ENCODE data around the gene SHISA3.
"Not testable (repeated sequence)": the region's sequence is repeated elsewhere in the genome, so short reads cannot be mapped to it uniquely, and the experiment has no call there.

Gene SHISA3

GRCh38 chr4:42396752-42397634, at the start of gene SHISA3:
TSS of gene SHISA3 (plus strand) at chr4:42397488. CDS start at chr4:42398057, 569 bp downstream.
- DNase-seq (ENCODE audit: low read depth in 3 of 3), result no peak

- DNase-seq (ENCODE audit: low read depth in 3 of 3), result no peak
Measured at GRCh38 chr4:42348247-42348646, 49.0 kb upstream of the SHISA3 start.

- no peak for DNase-seq (ENCODE audit: low read depth in 3 of 3)
Measured at GRCh38 chr4:42348692-42349091, 48.6 kb upstream of the SHISA3 start.

GRCh38 chr4:42350611-42351182, 46.6 kb upstream of the SHISA3 start:
- DNase-seq (ENCODE audit: low read depth in 3 of 3), result no peak

- DNase-seq (ENCODE audit: low read depth in 3 of 3), result no peak
Measured at GRCh38 chr4:42352049-42352448, 45.2 kb upstream of the SHISA3 start.

- DNase-seq (ENCODE audit: low read depth in 3 of 3), result no peak
Measured at GRCh38 chr4:42357325-42357724, 40.0 kb upstream of the SHISA3 start.

GRCh38 chr4:42359711-42360110, 37.6 kb upstream of the SHISA3 start:
- no peak for DNase-seq (ENCODE audit: low read depth in 3 of 3)

- DNase-seq (ENCODE audit: low read depth in 3 of 3), result no peak
Measured at GRCh38 chr4:42360256-42360669, 37.0 kb upstream of the SHISA3 start.

GRCh38 chr4:42361456-42361855, 35.8 kb upstream of the SHISA3 start:
- no peak for DNase-seq (ENCODE audit: low read depth in 3 of 3)

- no peak for DNase-seq (ENCODE audit: low read depth in 3 of 3)
Measured at GRCh38 chr4:42362591-42362990, 34.7 kb upstream of the SHISA3 start.

GRCh38 chr4:42363614-42364013, 33.7 kb upstream of the SHISA3 start:
- DNase-seq (ENCODE audit: low read depth in 3 of 3), result no peak

GRCh38 chr4:42364266-42365053, 32.8 kb upstream of the SHISA3 start:
- DNase-seq (ENCODE audit: low read depth in 3 of 3), result no peak

GRCh38 chr4:42366959-42367358, 30.3 kb upstream of the SHISA3 start:
- DNase-seq (ENCODE audit: low read depth in 3 of 3), result no peak

- DNase-seq (ENCODE audit: low read depth in 3 of 3), result no peak
Measured at GRCh38 chr4:42369489-42369888, 27.8 kb upstream of the SHISA3 start.

- DNase-seq (ENCODE audit: low read depth in 3 of 3), result no peak
Measured at GRCh38 chr4:42371305-42372252, 25.7 kb upstream of the SHISA3 start.

GRCh38 chr4:42372303-42372702, 25.0 kb upstream of the SHISA3 start:
- not testable (repeated sequence) for DNase-seq (ENCODE audit: low read depth in 3 of 3)

- no peak for DNase-seq (ENCODE audit: low read depth in 3 of 3)
Measured at GRCh38 chr4:42377497-42377896, 19.8 kb upstream of the SHISA3 start.

- no peak for DNase-seq (ENCODE audit: low read depth in 3 of 3)
Measured at GRCh38 chr4:42381666-42382065, 15.6 kb upstream of the SHISA3 start.

GRCh38 chr4:42385516-42385915, 11.8 kb upstream of the SHISA3 start:
- DNase-seq (ENCODE audit: low read depth in 3 of 3), result no peak

GRCh38 chr4:42390622-42391354, 6.5 kb upstream of the SHISA3 start:
- no peak for DNase-seq (ENCODE audit: low read depth in 3 of 3)

- DNase-seq (ENCODE audit: low read depth in 3 of 3), result no peak
Measured at GRCh38 chr4:42391355-42391664, 6.0 kb upstream of the SHISA3 start.
